ENCODE measurements around the gene AIMP2.

DNA sequence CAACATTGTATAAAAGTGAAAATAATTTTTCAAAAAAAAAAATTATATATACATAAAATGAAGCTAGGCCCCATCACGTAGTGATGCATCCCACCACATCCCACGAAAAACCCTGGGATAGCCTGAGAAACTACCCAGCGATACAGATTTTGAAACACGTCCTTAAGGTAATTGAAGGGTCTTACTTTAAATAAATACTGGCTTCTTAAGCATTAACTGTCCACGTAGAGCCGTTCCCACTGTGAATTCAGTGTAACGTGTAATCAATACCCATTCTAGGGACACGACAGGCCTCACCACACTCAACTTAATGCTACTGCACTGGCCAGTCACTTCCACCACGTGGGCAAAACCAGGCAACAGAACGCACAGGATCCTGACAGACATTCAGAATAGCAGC lies 26.1 kb downstream of the AIMP2 start:
- TF ChIP-seq, protein P1, sequence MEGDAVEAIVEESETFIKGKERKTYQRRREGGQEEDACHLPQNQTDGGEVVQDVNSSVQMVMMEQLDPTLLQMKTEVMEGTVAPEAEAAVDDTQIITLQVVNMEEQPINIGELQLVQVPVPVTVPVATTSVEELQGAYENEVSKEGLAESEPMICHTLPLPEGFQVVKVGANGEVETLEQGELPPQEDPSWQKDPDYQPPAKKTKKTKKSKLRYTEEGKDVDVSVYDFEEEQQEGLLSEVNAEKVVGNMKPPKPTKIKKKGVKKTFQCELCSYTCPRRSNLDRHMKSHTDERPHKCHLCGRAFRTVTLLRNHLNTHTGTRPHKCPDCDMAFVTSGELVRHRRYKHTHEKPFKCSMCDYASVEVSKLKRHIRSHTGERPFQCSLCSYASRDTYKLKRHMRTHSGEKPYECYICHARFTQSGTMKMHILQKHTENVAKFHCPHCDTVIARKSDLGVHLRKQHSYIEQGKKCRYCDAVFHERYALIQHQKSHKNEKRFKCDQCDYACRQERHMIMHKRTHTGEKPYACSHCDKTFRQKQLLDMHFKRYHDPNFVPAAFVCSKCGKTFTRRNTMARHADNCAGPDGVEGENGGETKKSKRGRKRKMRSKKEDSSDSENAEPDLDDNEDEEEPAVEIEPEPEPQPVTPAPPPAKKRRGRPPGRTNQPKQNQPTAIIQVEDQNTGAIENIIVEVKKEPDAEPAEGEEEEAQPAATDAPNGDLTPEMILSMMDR (IDR thresholded peaks at IDR 0.05): no peak
- TF ChIP-seq POLR2A (IDR thresholded peaks at IDR 0.05): no peak

All from thyroid gland (tissue), 4 donors.